Rectal smooth muscle tissue (tissue), 1 donor: ENCODE data around the gene CTIF.

ENCODE experiments used
- H3K27ac ChIP-seq: one replicate; pipeline ENCODE4 v1.7.0; 2013; ENCODE audit warnings: low read depth, low read length, inconsistent platforms
- H3K27me3 ChIP-seq: one replicate; pipeline ENCODE4 v1.7.0; 2013; ENCODE audit warnings: low read length; ENCODE audit not compliant: control insufficient read depth, insufficient read depth
- H3K36me3 ChIP-seq: one replicate; pipeline ENCODE4 v1.7.0; 2013; ENCODE audit warnings: low read length; ENCODE audit not compliant: control insufficient read depth, insufficient read depth
- H3K4me1 ChIP-seq: one replicate; pipeline ENCODE4 v1.7.0; 2013; ENCODE audit warnings: low read length; ENCODE audit not compliant: control insufficient read depth, insufficient read depth
- H3K4me3 ChIP-seq: one replicate; pipeline ENCODE4 v1.7.0; 2013; ENCODE audit warnings: low read length
- H3K9ac ChIP-seq: one replicate; pipeline ENCODE4 v1.7.0; 2013; ENCODE audit warnings: low read length

The CTIF gene

DNA sequence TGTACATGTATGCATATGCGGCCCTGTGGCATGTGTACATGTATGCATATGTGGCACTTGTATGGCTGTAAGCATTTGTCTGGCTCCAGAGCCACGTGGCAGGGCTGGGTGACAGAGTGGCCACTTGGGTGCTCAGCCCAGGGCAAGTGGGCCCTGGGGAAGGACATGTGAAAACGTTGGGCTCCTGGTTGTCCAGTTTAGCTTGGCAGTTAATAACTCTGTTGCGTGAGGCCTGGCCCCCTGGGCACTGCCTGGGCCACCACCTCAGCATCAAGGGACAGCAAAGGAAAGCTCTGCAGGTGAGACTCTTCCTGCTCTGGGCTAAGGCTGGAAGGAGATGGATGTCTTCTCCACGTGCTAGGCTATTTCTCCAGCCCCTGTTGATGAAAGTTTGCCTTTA lies 119.9 kb downstream of the CTIF start:
- H3K9ac ChIP-seq: no peak overlapping the region
- no peaks in the 10 kb centered on the region for H3K36me3 ChIP-seq
- no peak overlapping the region for H3K27ac ChIP-seq
- no peak overlapping the region for H3K4me3 ChIP-seq
- H3K27me3 ChIP-seq: no peaks in the 10 kb centered on the region
- no peaks in the 10 kb centered on the region for H3K4me1 ChIP-seq

DNA sequence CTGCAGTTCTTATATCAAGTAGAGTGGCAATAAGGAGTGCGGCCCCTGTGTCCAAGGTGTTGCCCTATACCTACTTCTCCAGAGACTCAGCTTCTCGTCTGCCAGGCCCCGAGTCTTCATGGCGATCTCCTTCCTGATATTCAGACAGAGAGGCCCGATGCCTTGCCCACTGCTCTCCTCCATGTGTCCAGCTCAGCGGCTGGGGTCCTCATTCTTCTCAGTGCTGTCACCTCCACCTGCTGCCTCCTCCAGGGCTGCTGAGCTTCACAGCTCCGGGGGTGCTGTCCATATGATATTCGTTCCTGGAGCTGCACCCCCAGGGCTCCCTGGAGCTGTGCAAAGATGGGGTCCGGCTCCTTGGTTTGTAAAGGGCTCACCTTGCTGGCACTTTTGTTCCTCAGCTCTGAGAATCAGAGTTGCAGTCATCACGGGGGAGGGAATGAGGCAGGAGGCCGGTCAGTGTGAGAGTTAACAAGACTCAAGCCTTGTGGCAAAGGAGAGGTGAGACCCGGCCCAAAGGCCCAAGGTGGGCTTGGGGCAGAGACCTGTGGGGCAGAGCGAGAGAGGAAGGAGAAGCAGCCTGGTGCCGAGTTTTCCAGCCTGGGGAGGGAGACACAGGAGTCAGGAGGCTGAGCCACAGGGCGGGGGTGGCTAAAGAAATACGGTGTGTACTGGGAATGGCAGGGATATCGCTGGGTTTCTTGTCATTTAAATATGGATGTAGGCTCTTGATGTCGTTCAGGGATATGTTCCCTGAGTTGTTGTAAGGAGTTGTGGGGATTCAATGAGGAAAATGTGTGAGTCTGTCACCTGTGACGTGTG lies 120.6 kb downstream of the CTIF start:
- H3K4me3 ChIP-seq: no peak overlapping the region
- H3K36me3 ChIP-seq: no peaks in the 10 kb centered on the region
- no peaks in the 10 kb centered on the region for H3K27me3 ChIP-seq
- H3K27ac ChIP-seq: no peak overlapping the region
- no peak overlapping the region for H3K9ac ChIP-seq
- no peaks in the 10 kb centered on the region for H3K4me1 ChIP-seq

DNA sequence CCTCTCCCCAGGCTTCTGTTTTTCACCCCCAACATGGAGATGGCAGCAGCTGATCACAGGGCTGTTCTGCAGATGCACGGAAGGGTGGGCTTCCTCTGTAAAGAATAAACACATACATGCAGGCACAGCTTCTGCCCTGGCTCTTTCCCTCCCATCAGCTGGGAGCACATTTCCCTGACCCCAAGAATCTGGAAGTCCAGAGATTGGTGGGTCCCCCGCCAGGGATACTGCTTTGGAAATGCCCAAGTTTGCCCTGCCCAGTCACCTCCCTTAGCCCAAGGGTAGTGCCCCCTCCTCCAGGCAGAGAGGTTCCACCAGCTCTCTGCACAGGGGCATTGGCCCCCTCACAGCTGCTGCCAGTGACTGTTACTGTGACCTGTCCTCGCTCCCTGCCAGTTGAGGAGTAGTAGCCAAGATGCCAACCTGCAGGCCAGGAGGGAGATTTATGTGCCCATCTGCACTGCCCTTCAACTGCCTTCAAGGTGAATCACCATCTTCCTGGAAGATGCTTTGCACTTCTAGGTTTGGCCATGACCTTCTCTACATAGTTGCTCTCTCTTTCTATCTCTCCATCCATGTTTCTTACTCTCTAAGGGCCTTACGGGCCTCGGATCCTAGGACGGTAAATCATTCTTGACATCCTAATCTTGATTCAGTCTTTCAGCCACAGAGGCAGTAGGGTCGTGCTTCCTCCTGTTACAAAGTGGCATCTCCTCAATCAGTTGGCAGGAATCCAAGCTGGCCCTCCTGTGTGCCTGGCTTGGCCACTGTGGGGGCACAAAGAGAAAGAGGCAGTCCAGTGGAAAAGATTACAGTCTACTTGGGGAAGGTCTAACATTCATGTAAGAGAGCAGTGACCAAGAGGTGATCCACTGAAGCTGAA lies 121.8 kb downstream of the CTIF start:
- no peak overlapping the region for H3K27ac ChIP-seq
- H3K4me1 ChIP-seq: no peaks in the 10 kb centered on the region
- H3K27me3 ChIP-seq: no peaks in the 10 kb centered on the region
- H3K36me3 ChIP-seq: no peaks in the 10 kb centered on the region
- H3K9ac ChIP-seq: no peak overlapping the region
- no peak overlapping the region for H3K4me3 ChIP-seq

DNA sequence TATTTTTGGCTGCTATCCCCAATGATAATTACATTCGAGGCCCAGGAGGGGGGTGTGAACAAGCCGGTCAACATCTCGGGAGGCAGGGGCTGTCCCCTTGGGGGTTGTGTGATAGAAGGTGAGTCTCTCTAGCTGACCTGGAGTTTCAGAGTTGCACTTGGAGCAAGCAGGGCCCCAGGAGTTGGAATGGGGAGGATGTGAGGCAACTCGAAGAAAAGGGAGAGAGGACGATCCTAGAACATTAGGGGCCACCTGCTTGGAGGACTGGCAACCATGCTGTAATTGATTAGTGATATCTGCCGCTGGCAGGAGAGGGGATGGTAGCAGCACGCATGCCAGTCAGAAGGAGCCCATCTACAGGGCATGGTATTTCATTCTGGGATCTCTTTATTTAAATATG lies 122.6 kb downstream of the CTIF start:
- no peak overlapping the region for H3K4me3 ChIP-seq
- no peaks in the 10 kb centered on the region for H3K27me3 ChIP-seq
- no peaks in the 10 kb centered on the region for H3K4me1 ChIP-seq
- no peak overlapping the region for H3K27ac ChIP-seq
- no peak overlapping the region for H3K9ac ChIP-seq
- no peaks in the 10 kb centered on the region for H3K36me3 ChIP-seq

DNA sequence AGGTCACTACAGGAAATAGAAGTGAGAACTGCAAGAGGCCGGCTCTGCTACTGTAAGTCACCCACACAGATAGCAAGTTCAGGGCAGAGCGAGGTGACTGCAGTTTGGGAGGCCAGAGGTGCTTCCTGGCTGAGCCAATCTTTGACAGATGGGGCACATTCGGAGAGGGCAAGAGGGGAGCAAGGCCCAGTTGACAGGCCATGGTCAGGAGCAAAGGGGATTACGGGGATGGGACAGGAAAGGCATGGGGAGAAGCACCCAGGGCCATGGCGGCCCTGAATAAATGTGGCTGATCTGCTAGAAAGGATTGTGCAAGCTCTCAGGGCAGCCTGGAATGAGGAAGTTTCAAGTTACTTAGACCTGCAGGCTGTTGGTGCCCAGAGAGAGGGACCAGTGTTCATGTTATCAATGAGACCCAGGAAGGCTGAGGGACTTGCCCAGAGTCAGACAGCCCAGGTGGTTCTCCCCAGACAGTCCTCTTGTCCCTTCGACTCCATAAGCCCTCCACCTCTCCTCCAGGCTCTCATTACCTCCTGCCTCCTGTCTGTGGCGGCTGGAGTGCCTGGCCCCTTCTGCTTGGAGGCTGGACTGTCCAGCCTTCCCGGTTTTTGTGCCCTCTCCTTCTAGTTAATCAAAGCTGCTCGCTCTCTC lies 123.3 kb downstream of the CTIF start:
- no peaks in the 10 kb centered on the region for H3K36me3 ChIP-seq
- no peak overlapping the region for H3K4me3 ChIP-seq
- no peak overlapping the region for H3K27ac ChIP-seq
- no peaks in the 10 kb centered on the region for H3K27me3 ChIP-seq
- H3K9ac ChIP-seq: no peak overlapping the region
- H3K4me1 ChIP-seq: no peaks in the 10 kb centered on the region

DNA sequence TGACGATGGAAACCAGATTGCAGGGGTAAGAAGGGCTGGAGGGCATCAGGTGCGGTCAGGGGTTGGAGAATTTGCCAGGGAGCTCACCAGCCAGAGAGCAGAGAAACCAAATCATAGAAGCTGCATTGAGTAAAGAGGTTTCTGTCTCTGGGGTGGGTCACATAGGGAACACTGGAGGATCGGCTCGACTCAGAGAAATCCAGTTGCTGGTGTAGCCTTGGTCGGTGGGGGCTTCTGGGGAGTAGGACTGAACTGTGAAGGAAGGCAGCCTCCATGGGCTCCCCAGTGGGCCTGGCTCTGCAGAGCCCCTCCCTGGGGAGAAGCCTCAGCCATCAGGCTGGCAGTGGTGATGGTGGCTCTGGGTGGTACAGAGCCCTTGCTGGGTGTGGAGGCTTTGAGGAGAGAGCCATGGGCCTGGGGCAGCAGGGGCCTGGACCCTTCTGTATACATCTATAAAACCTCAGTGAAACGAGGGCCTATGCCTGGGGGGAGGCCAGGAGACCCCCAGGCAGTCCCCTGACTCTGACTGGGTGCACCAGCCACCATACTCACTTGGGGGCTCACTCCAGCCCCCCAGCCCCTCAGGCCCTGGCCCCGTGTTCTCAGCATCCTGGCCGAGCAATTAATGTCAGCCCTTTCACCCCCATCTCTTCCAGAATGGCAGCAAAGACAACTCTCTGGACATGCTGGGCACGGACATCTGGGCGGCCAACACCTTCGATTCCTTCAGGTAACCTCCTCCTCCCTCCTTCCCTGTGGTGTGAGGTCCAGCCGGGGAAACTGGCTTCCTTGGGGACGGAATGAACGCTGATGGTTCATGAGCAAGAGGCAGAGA lies 124.5 kb downstream of the CTIF start:
- H3K36me3 ChIP-seq: no peaks in the 10 kb centered on the region
- H3K4me1 ChIP-seq: no peaks in the 10 kb centered on the region
- H3K27me3 ChIP-seq: no peaks in the 10 kb centered on the region
- H3K4me3 ChIP-seq: no peak overlapping the region
- H3K27ac ChIP-seq: no peak overlapping the region
- H3K9ac ChIP-seq: no peak overlapping the region

DNA sequence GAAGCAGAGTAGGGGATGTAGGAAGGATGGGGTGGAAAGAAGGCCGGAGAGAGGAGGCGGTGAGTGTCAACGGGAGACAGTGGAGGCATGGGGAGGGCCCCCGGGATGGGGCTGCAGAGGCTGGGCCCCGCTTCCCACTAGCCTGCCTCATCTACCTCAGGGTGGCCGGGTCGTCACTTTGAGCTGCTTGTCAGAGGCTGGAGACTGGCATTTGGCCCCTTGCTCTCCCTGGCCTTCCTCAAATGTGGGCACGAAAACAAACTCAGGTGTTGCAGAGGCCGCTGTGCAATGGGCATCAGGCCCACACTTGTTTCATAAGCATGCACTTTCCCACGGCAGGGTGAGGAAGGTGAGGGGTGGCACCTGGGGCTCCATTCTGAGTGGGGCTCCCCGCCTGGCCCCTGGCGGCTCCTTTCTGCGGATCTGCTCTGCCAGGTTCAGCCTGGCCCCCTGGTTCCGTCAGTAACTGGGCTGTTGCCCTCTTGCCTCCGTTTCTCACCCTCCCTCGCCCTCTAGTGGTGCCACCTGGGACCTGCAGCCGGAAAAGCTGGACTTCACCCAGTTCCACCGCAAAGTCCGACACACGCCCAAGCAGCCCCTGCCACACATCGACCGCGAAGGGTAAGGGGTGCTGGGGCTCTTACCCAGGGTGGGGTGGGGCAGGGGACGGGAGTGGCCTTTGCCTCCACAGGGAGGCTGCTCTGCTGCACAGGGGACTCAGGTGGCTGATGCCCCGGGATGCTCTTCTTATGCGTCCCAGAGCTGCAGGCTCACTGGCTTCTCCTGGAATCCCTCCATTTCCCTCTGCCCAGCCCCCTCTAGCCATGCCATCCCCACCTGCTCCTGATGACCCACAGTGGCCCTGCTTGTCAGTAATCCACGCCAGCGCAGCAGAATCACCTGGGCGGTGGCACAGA lies 125.4 kb downstream of the CTIF start:
- Histone ChIP-seq H3K27me3 (no peaks in the 10 kb centered on the region), H3K36me3 (no peaks in the 10 kb centered on the region), H3K27ac (no peak overlapping the region), H3K9ac (no peak overlapping the region), H3K4me3 (no peak overlapping the region), H3K4me1 (no peaks in the 10 kb centered on the region)

DNA sequence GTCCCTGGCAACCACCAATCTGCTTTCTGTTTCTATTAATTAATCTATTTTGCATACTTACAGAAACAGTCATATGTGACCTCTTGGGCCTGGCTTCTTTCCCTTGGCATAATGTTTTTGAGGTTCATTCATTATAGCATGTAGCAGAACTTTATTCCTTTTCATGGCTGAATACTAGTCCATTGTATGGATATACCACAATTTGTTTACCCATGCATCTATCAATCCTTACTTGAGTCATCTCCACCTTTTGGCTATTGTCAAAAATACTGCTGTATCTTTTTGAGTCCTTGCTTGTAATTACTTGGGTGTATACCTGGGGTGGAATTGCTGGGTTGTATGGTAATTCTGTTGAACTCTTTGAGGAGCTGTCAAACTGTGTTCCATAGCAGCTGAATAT lies 126.8 kb downstream of the CTIF start:
- no peaks in the 10 kb centered on the region for H3K27me3 ChIP-seq
- no peaks in the 10 kb centered on the region for H3K4me1 ChIP-seq
- H3K9ac ChIP-seq: no peak overlapping the region
- H3K27ac ChIP-seq: no peak overlapping the region
- H3K36me3 ChIP-seq: peaks cover 2% of the 10 kb centered on the region
- no peak overlapping the region for H3K4me3 ChIP-seq

DNA sequence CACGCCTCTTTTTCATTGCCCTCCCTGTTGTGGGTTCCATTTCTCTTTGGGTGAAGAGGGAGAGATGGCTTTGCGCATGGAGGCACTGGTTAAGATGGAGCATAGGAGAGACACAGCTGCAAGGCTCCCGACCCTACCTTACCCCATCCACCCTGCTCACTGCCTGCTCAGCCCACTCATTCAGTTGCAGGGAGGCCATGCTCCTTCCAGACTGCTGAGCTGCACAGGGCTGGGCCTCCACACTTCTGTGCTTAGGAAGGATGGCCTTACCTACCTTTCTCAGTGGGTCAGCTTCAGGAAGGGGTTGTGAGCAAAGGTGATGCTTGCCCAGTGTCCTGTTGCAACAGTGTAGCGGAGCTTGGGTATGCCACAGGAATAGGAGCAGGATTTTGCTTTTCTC lies 127.8 kb downstream of the CTIF start:
- Histone ChIP-seq H3K27ac (no peak overlapping the region), H3K4me1 (no peaks in the 10 kb centered on the region), H3K36me3 (peaks cover 9% of the 10 kb centered on the region), H3K9ac (no peak overlapping the region), H3K27me3 (no peaks in the 10 kb centered on the region), H3K4me3 (no peak overlapping the region)

DNA sequence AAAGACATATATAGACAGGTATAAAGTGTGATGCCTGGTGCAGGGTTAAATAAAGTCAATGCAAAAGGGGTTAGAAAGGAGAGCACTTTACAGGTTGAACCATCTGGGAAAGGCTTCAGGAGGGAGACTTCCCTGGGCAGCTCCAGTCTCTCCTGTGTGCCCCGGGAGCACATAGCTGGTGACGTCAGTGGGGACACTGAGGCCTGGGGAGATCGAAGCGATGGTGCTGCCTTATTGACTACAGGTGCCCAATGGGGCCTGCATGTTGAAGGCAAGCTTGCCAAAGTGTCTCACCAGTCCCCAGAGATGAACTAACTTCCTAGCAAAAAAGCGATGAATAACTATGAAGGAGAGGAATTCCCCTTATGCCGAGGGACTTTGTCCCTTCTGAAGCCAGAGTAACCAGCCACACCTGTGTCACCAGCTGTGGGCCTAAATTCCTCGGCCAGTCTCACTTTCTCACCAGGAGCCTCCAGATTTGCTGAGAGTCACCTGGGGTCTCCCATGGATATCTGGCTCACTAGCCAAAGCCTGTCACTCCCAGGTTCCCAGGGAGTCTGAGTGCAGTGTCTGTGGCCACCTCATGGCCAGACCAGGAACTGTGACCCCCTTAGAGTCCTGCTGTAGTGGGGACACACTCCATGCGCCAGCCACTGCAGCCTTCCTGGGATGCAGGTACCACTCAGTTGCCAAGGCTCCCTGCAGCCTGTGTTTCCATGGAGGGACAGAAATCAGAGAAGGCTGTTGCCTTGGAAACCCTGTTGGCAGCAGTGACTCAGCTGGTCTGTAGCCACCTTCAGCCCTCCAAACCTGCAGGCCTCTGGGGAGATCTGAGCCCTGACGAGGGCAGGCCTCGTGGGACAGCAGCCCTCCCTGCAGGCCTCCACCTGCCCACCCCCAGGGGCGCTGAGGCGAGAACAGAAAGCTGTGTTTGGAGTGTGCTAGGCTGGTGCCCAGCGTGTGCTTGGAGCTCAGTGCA lies 128.7 kb downstream of the CTIF start:
- no peak overlapping the region for H3K9ac ChIP-seq
- H3K4me3 ChIP-seq: no peak overlapping the region
- H3K27ac ChIP-seq: no peak overlapping the region
- peaks cover 9% of the 10 kb centered on the region for H3K36me3 ChIP-seq
- H3K4me1 ChIP-seq: no peaks in the 10 kb centered on the region
- no peaks in the 10 kb centered on the region for H3K27me3 ChIP-seq
